ENCODE results near the gene MARK2.

GRCh38 chr11:63907063-63907462 lies 68.2 kb downstream of the MARK2 start:
- TF ChIP-seq MAX (IDR thresholded peaks at IDR 0.05) (no peak), EP300 (IDR thresholded peaks at IDR 0.05; ENCODE audit: borderline replicate concordance) (no peak), TEAD4 (IDR thresholded peaks at IDR 0.05) (no peak), REST (IDR thresholded peaks at IDR 0.05; ENCODE audit: low read depth) (no peak), YY1 (IDR thresholded peaks at IDR 0.05; ENCODE audit: low read depth) (no peak), EGR1 (IDR thresholded peaks at IDR 0.05) (no peak), TAF1 (IDR thresholded peaks at IDR 0.05; ENCODE audit: low read depth) (no peak), CREB1 (IDR thresholded peaks at IDR 0.05; ENCODE audit: low read depth) (no peak)

Measured in Ishikawa (cell line).